H1 (cell line): Measurements from ENCODE around the gene RHOBTB1. TPM values are rescaled to one million over a fixed set of nuclear protein-coding genes. Genes with fewer than 3 reads are reported as not detected.

Experiments used
- ATF2 ChIP-seq: IDR thresholded peaks from 2 replicates; pipeline ENCODE4 v1.6.1; 2012; ENCODE audit warnings: low read length, inconsistent platforms
- E2F6 ChIP-seq: IDR thresholded peaks from 2 replicates; pipeline ENCODE4 v1.6.1; 2012; ENCODE audit warnings: inconsistent platforms
- EP300 ChIP-seq, 2 experiments: IDR thresholded peaks; 1 replicate in 1 of 2; 2 replicates in 1 of 2; pipeline ENCODE4 v1.6.1; 2011 to 2012; ENCODE audit warnings: low read depth in 2 of 2, low read length in 2 of 2, mild to moderate bottlenecking in 2 of 2, borderline replicate concordance in 1 of 2, inconsistent platforms in 1 of 2, moderate library complexity in 1 of 2
- EZH2 ChIP-seq: fragments of 200-600 bp; sonication (generic); IDR thresholded peaks from 2 replicates; pipeline ENCODE4 v1.7.1; 2012; ENCODE audit warnings: low read depth, mild to moderate bottlenecking, moderate library complexity, low read length, inconsistent platforms; ENCODE audit not compliant: severe bottlenecking
- RNF2 ChIP-seq: fragments of 200-900, 300-1000 bp; sonication (generic); IDR thresholded peaks from 2 replicates; pipeline ENCODE4 v1.7.1; 2016; ENCODE audit warnings: borderline replicate concordance, low read depth, mild to moderate bottlenecking, antibody characterized with exemption, low read length; ENCODE audit not compliant: poor library complexity, severe bottlenecking; ENCODE audit errors: missing control alignments
- TEAD4 ChIP-seq: IDR thresholded peaks from 2 replicates; pipeline ENCODE4 v1.6.1; 2012; ENCODE audit warnings: low read depth, low read length, inconsistent platforms, mixed read lengths
- ZNF274 ChIP-seq: IDR thresholded peaks from 2 replicates; pipeline ENCODE4 v1.7.0; 2012; ENCODE audit warnings: low read length, borderline replicate concordance; ENCODE audit errors: extremely low read depth
- polyA plus RNA-seq, 7 experiments: library from polyadenylated mRNA; depleted of rRNA in 3 of 7; stranded (reverse) in 5 of 7; unstranded in 2 of 7; fragments of >200 nt in 5 of 7; fragments of 200-250 nt in 2 of 7; gene quantifications; 1 replicate in 5 of 7; 2 replicates in 1 of 7; 4 replicates in 1 of 7; pipeline versions ENCODE4 v1.2.1 to v1.2.3, GENCODE V29; 2011 to 2013; ENCODE audit warnings: missing spikeins in 2 of 7, mixed read lengths in 2 of 7
- total RNA-seq: library from RNA; stranded (reverse); fragmentation: NEBNext Ultra II Directional; extraction: Animal tissue kit (Norgen Biotek cat#: 25700); gene quantifications from 2 replicates; pipeline ENCODE4 v1.2.1, GENCODE V29; 2021

RHOBTB1 gene
- total and polyA plus RNA-seq, 2 of the 8 experiments (the other 6 are each of a cell fraction or from before 2014, with no cell fraction given) = 6.1 to 7.4 TPM

- TF ChIP-seq ATF2 = no peak
- no peak for TF ChIP-seq EP300 (IDR thresholded peaks at IDR 0.05; ENCODE audit: borderline replicate concordance in 1 of 2, low read depth in 2 of 2, low read length in 2 of 2)
- TF ChIP-seq RNF2 = no peak
- TF ChIP-seq ZNF274 = no peak
- TF ChIP-seq E2F6 = no peak
- no peak for TF ChIP-seq TEAD4
- TF ChIP-seq EZH2 = no peak
Measured at GRCh38 chr10:60872451-60872850, 71.5 kb downstream of the RHOBTB1 start (continued).
